HG03342 (cell line): Measurements from ENCODE around the gene PLCD1.

Experiments
- ATAC-seq: cut with Tn5 transposase; IDR thresholded peaks from one replicate; pipeline ENCODE4 v1.9.1; 2021; ENCODE audit warnings: mild to moderate bottlenecking, moderate library complexity; ENCODE audit not compliant: unreplicated experiment

The PLCD1 gene

GRCh38 chr3:38001456-38002081 lies 27.9 kb downstream of the PLCD1 start:
- ATAC-seq, result no peak

GRCh38 chr3:38000965-38001455 lies 28.4 kb downstream of the PLCD1 start:
- ATAC-seq, result no peak

- no peak for ATAC-seq
These were observed 29.1 kb downstream of the PLCD1 start for GRCh38 chr3:38000242-38000916.

- no peak for ATAC-seq
These were observed 29.6 kb downstream of the PLCD1 start for GRCh38 chr3:37999836-38000235.

DNA sequence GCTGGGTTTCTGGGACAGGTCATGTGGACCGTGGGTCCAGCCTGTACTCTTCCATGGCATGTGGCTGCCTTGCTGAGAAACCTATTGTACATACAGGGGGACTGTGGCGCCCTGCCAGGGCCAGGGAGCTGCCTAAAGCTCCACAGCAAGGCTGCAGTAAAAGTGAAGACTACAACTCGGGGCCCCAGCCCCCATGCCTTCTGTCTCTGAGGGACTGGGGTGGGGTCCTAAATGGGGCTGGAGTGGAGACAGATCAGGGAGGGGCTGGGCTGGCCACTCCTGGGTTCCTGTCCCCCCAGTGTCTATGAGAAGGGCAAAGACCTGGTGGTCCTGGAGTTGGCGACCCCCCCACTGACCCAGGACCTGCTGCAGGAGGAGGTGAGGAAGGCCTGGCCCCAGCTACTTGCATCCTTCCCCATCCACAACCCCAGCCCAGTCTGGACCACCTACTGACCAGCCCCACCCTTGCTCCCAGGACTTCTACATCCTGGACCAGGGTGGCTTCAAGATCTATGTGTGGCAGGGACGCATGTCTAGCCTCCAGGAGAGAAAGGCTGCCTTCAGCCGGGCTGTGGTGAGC lies 31.6 kb downstream of the PLCD1 start:
- ATAC-seq, result no peak

GRCh38 chr3:37997342-37997741 lies 32.1 kb downstream of the PLCD1 start:
- no peak for ATAC-seq

GRCh38 chr3:37996785-37997301 lies 32.6 kb downstream of the PLCD1 start:
- peak; percentile 57 for ATAC-seq

DNA sequence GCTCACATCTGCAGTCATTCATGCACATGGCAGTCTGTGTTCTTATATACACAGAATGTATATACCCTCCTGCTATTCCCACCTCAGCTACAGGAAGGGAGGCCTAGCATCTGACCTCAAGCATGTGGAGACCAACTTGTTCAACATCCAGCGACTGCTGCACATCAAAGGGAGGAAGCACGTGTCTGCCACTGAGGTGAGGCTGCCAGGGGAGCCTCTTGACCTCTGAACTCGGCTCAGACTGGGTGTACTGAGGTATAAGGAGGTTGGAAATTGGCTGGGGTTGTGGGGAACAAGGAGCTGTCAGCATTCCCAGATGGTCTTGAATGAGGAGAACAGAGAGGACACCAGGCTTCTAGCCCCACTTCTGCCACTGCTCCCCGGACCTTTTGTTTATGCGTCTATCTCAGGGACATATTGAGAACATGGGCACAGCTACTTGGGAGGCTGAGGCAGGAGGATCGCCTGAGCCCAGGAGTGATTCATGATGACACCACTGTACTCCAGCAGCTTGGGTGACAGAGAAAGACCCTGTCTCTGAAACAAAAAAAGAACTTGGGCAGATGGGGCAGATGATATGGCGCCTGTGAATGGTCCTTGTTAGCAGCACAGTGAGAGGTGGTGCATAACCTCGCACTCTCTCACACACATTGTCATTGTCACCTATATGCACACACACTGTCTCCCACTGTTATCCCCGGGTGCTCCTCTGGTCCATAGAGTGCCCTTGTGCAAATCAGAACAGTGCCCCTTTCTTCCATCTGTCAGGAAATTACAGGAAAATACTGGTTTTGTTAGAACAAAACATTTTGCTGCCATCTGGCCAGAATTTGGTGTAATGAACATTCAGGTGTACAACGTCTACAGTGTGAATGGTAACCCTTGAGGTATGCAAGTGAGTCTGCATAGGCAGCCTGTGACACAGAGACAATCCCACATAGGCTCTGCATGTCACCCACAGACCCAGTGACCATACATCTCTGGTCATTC lies 33.5 kb downstream of the PLCD1 start:
- no peak for ATAC-seq

- ATAC-seq, result no peak
These were observed 34.8 kb downstream of the PLCD1 start for GRCh38 chr3:37994639-37994972.

DNA sequence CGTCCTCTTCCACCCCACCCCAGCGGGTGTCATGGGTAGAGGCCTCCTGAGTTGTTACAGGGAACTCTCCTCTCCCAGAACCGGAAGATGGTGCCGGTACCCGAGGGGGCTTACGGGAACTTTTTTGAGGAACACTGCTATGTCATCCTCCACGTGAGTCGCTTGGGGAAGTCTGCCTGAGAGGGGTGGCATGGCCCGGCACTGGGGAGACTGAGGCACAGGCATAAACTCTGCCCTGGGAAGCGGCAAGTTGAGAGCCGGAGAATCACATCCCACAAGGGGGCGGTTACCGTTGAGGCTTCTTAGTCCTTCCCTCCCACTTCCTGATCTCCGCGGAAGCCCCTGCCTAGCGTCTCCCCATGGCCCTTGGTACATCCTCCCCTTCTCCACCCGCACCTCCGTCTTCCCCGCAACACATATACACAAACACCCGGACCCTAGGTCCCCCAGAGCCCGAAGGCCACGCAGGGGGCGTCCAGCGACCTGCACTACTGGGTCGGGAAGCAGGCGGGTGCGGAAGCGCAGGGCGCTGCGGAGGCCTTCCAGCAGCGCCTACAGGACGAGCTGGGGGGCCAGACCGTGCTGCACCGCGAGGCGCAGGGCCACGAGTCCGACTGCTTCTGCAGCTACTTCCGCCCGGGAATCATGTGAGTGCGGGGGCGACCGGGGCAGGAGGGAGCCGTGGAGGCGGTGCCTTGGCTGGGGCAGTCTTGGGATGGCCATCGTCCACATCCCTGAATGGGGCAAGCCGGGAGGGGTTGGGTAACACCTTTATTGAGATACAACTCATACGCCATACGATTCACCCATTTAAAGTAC lies 35.4 kb downstream of the PLCD1 start:
- ATAC-seq, result peak; percentile 51

- no peak for ATAC-seq
These were observed 36.0 kb downstream of the PLCD1 start for GRCh38 chr3:37993460-37993819.

- ATAC-seq, result no peak
These were observed 36.4 kb downstream of the PLCD1 start for GRCh38 chr3:37993067-37993455.

GRCh38 chr3:37992271-37993066 lies 37.0 kb downstream of the PLCD1 start:
- ATAC-seq, result no peak

DNA sequence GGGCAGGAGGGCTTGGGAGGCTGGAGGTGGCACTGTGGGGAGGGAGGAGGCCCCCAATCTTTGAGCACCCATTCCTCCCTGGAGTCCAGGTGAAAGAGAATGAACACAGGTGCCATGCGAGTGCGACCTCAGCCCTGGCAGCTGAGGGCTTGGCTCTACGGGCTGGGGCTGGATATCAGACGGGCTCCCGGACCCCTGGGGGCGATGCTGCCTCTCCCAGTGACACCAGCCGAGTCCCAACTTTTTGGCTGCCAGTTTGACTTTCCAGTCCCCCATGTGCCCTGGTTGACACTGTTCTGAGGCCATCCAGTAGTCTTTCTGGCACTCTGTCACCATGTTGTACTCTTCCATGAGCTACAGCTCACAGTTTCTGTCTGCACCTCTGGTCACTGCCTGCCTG lies 37.6 kb downstream of the PLCD1 start:
- no peak for ATAC-seq

DNA sequence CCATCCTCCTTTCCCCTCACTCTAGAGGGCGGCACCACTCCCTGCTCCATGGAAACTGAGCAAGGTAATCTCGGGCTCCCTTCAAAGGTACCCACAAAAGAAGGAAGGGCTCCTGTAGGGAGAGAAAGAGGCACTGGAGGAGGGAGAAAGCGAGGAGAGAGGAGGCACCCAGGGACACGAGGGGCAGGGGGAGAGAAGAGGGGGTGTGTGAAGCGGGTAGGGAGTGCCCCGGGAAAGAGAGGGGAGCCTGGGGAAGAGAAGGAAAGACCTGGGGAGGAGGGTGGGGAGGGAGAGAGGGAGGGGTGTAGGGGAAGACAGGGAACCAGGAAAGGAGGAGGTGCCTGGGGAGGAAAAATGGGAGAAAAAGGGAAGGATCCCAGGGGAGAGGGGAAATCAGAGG lies 38.3 kb downstream of the PLCD1 start:
- no peak for ATAC-seq

- no peak for ATAC-seq
These were observed 38.9 kb downstream of the PLCD1 start, which contains the start of gene VILL for GRCh38 chr3:37990527-37990926. TSS of gene VILL (plus strand) at chr3:37990786. CDS start at chr3:37993673, 2,887 bp downstream.

- no peak for ATAC-seq
These were observed 39.5 kb downstream of the PLCD1 start for GRCh38 chr3:37989821-37990480.

- no peak for ATAC-seq
These were observed 40.4 kb downstream of the PLCD1 start for GRCh38 chr3:37988931-37989525.
